ENCODE measurements around the gene BCAN. TPM values are rescaled to one million over a fixed set of nuclear protein-coding genes. Genes with fewer than 3 reads are reported as not detected.

Gene BCAN
- total RNA-seq, 1 donor from 2014 or later = not detected

- Histone ChIP-seq H3K27ac (no peak overlapping the region), H3K36me3 (no peaks in the 10 kb centered on the region), H3K27me3 (peaks cover 37% of the 10 kb centered on the region), H3K9me3 (no peaks in the 10 kb centered on the region), H3K4me1 (peaks cover 5 to 8% of the 10 kb centered on the region in 2 donors), H3K4me3 (no peak overlapping the region)
- DNase-seq (ENCODE audit: low spot score in 2 of 2) = no peak
- intact Hi-C loops (cut with DNase I) = no loop called here
- TF ChIP-seq, protein P1, sequence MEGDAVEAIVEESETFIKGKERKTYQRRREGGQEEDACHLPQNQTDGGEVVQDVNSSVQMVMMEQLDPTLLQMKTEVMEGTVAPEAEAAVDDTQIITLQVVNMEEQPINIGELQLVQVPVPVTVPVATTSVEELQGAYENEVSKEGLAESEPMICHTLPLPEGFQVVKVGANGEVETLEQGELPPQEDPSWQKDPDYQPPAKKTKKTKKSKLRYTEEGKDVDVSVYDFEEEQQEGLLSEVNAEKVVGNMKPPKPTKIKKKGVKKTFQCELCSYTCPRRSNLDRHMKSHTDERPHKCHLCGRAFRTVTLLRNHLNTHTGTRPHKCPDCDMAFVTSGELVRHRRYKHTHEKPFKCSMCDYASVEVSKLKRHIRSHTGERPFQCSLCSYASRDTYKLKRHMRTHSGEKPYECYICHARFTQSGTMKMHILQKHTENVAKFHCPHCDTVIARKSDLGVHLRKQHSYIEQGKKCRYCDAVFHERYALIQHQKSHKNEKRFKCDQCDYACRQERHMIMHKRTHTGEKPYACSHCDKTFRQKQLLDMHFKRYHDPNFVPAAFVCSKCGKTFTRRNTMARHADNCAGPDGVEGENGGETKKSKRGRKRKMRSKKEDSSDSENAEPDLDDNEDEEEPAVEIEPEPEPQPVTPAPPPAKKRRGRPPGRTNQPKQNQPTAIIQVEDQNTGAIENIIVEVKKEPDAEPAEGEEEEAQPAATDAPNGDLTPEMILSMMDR (IDR thresholded peaks at IDR 0.05) = no peak
Measured at GRCh38 chr1:156643778-156644092, 1.8 kb downstream of the BCAN start.

GRCh38 chr1:156644146-156644545 is 2.2 kb downstream of the BCAN start:
- Histone ChIP-seq H3K36me3 (no peaks in the 10 kb centered on the region), H3K4me1 (peaks cover 5 to 8% of the 10 kb centered on the region in 2 donors), H3K4me3 (no peak overlapping the region), H3K27ac (no peak overlapping the region), H3K9me3 (no peaks in the 10 kb centered on the region), H3K27me3 (peaks cover 33% of the 10 kb centered on the region)
- TF ChIP-seq, protein P1 (IDR thresholded peaks at IDR 0.05) = no peak
- no peak for DNase-seq (ENCODE audit: low spot score in 2 of 2)
- intact Hi-C loops (cut with DNase I) = no loop called here

- no peaks in the 10 kb centered on the region for H3K36me3 ChIP-seq
- H3K9me3 ChIP-seq = no peaks in the 10 kb centered on the region
- intact Hi-C loops (cut with DNase I) = no loop called here
- H3K27ac ChIP-seq = no peak overlapping the region
- TF ChIP-seq, protein P1 (IDR thresholded peaks at IDR 0.05) = no peak
- no peak for DNase-seq (ENCODE audit: low spot score in 2 of 2)
- peaks cover 32% of the 10 kb centered on the region for H3K27me3 ChIP-seq
- H3K4me3 ChIP-seq = no peak overlapping the region
- H3K4me1 ChIP-seq = peaks cover 5 to 8% of the 10 kb centered on the region in 2 donors
Measured at GRCh38 chr1:156644640-156645039, 2.7 kb downstream of the BCAN start.

GRCh38 chr1:156645056-156645455 is 3.1 kb downstream of the BCAN start:
- TF ChIP-seq, protein P1 (IDR thresholded peaks at IDR 0.05) = no peak

GRCh38 chr1:156645666-156646065 is 3.7 kb downstream of the BCAN start:
- H3K27ac ChIP-seq = no peak overlapping the region
- peaks cover 32% of the 10 kb centered on the region for H3K27me3 ChIP-seq
- no peak for DNase-seq (ENCODE audit: low spot score in 2 of 2)
- TF ChIP-seq, protein P1 (IDR thresholded peaks at IDR 0.05) = no peak
- no peaks in the 10 kb centered on the region for H3K36me3 ChIP-seq
- no peaks in the 10 kb centered on the region for H3K9me3 ChIP-seq
- H3K4me1 ChIP-seq = peaks cover 5 to 8% of the 10 kb centered on the region in 2 donors
- no peak overlapping the region for H3K4me3 ChIP-seq
- intact Hi-C loops (cut with DNase I) = no loop called here

More at GRCh38 chr1:156645056-156645455, 3.1 kb downstream of the BCAN start:
- no peaks in the 10 kb centered on the region for H3K9me3 ChIP-seq
- H3K4me3 ChIP-seq = no peak overlapping the region
- no peaks in the 10 kb centered on the region for H3K36me3 ChIP-seq
- H3K4me1 ChIP-seq = peaks cover 5 to 8% of the 10 kb centered on the region in 2 donors
- no peak overlapping the region for H3K27ac ChIP-seq
- H3K27me3 ChIP-seq = peaks cover 32% of the 10 kb centered on the region
- DNase-seq (ENCODE audit: low spot score in 2 of 2) = no peak
- intact Hi-C loops (cut with DNase I) = no loop called here

GRCh38 chr1:156646738-156647211 is 4.9 kb downstream of the BCAN start:
- TF ChIP-seq, protein P1 (IDR thresholded peaks at IDR 0.05) = no peak
- intact Hi-C loops (cut with DNase I) = no loop called here

More at GRCh38 chr1:156646738-156647211, 4.9 kb downstream of the BCAN start:
- H3K4me3 ChIP-seq = no peak overlapping the region
- no peaks in the 10 kb centered on the region for H3K9me3 ChIP-seq
- no peaks in the 10 kb centered on the region for H3K36me3 ChIP-seq
- DNase-seq (ENCODE audit: low spot score in 2 of 2) = no peak
- H3K4me1 ChIP-seq = peaks cover 4 to 5% of the 10 kb centered on the region in 2 donors
- H3K27me3 ChIP-seq = peaks cover 24% of the 10 kb centered on the region
- no peak overlapping the region for H3K27ac ChIP-seq
